Measurements from ENCODE around the gene NTRK1. TPM values are rescaled to one million over a fixed set of nuclear protein-coding genes. Genes with fewer than 3 reads are reported as not detected.

Gene NTRK1
- total and polyA plus RNA-seq, 2 of the 13 experiments (the other 11 are each of a cell fraction or from before 2014, with no cell fraction given), result not detected

Other genes starting within 250 kb of the NTRK1 start
- gene HAPLN2, start 241.4 kb upstream of the NTRK1 start, total RNA-seq (2016; rRNA removed; fragmentation: Illumina TruSeq; extraction: Trizol), result not detected in 2 replicates
- 0.09 TPM in 1 of 2 replicates, not detected in the other for gene HAPLN2, start 241.4 kb upstream of the NTRK1 start, polyA plus RNA-seq (2011; rRNA removed)
- gene BCAN, start 218.7 kb upstream of the NTRK1 start, total RNA-seq (2016; rRNA removed; fragmentation: Illumina TruSeq; extraction: Trizol), result not detected in 2 replicates
- not detected in 2 replicates for gene BCAN, start 218.7 kb upstream of the NTRK1 start, polyA plus RNA-seq (2011; rRNA removed)
- 12.7 and 16.6 TPM in 2 replicates for gene NES, start 183.5 kb upstream of the NTRK1 start, total RNA-seq (2016; rRNA removed; fragmentation: Illumina TruSeq; extraction: Trizol)
- gene NES, start 183.5 kb upstream of the NTRK1 start, polyA plus RNA-seq (2011; rRNA removed), result 1.7 and 2.5 TPM in 2 replicates
- gene CRABP2, start 155.3 kb upstream of the NTRK1 start, total RNA-seq (2016; rRNA removed; fragmentation: Illumina TruSeq; extraction: Trizol), result 0.21 and 0.60 TPM in 2 replicates
- gene CRABP2, start 155.3 kb upstream of the NTRK1 start, polyA plus RNA-seq (2011; rRNA removed), result 0.37 and 0.40 TPM in 2 replicates
- gene METTL25B, start 132.4 kb upstream of the NTRK1 start, total RNA-seq (2016; rRNA removed; fragmentation: Illumina TruSeq; extraction: Trizol), result 8.1 and 11.9 TPM in 2 replicates
- gene METTL25B, start 132.4 kb upstream of the NTRK1 start, polyA plus RNA-seq (2011; rRNA removed), result 24.0 and 26.3 TPM in 2 replicates
- gene ISG20L2, start 132.1 kb upstream of the NTRK1 start, total RNA-seq (2016; rRNA removed; fragmentation: Illumina TruSeq; extraction: Trizol), result 17.8 and 19.8 TPM in 2 replicates
- gene ISG20L2, start 132.1 kb upstream of the NTRK1 start, polyA plus RNA-seq (2011; rRNA removed), result 21.3 and 22.8 TPM in 2 replicates
- 42.9 and 45.7 TPM in 2 replicates for gene MRPL24, start 119.8 kb upstream of the NTRK1 start, total RNA-seq (2016; rRNA removed; fragmentation: Illumina TruSeq; extraction: Trizol)
- 37.7 and 38.1 TPM in 2 replicates for gene MRPL24, start 119.8 kb upstream of the NTRK1 start, polyA plus RNA-seq (2011; rRNA removed)
- 183 and 196 TPM in 2 replicates for gene HDGF, start 109.2 kb upstream of the NTRK1 start, total RNA-seq (2016; rRNA removed; fragmentation: Illumina TruSeq; extraction: Trizol)
- 128 and 156 TPM in 2 replicates for gene HDGF, start 109.2 kb upstream of the NTRK1 start, polyA plus RNA-seq (2011; rRNA removed)
- 24.2 and 26.8 TPM in 2 replicates for gene PRCC, start 93.3 kb upstream of the NTRK1 start, total RNA-seq (2016; rRNA removed; fragmentation: Illumina TruSeq; extraction: Trizol)
- 40.5 and 46.3 TPM in 2 replicates for gene PRCC, start 93.3 kb upstream of the NTRK1 start, polyA plus RNA-seq (2011; rRNA removed)
- 0.59 and 0.73 TPM in 2 replicates for gene SH2D2A, start 44.0 kb upstream of the NTRK1 start, total RNA-seq (2016; rRNA removed; fragmentation: Illumina TruSeq; extraction: Trizol)
- gene SH2D2A, start 44.0 kb upstream of the NTRK1 start, polyA plus RNA-seq (2011; rRNA removed), result 0.56 and 0.57 TPM in 2 replicates
- not detected in 2 replicates for gene INSRR, start 1.7 kb upstream of the NTRK1 start, total RNA-seq (2016; rRNA removed; fragmentation: Illumina TruSeq; extraction: Trizol)
- gene INSRR, start 1.7 kb upstream of the NTRK1 start, polyA plus RNA-seq (2011; rRNA removed), result not detected in 2 replicates
- 0.06 and 0.27 TPM in 2 replicates for gene PEAR1, start 32.9 kb downstream of the NTRK1 start, total RNA-seq (2016; rRNA removed; fragmentation: Illumina TruSeq; extraction: Trizol)
- gene PEAR1, start 32.9 kb downstream of the NTRK1 start, polyA plus RNA-seq (2011; rRNA removed), result 0.39 and 0.41 TPM in 2 replicates
- gene LRRC71, start 59.8 kb downstream of the NTRK1 start, total RNA-seq (2016; rRNA removed; fragmentation: Illumina TruSeq; extraction: Trizol), result not detected in 2 replicates
- gene LRRC71, start 59.8 kb downstream of the NTRK1 start, polyA plus RNA-seq (2011; rRNA removed), result not detected in 2 replicates
- gene ARHGEF11, start 184.9 kb downstream of the NTRK1 start, total RNA-seq (2016; rRNA removed; fragmentation: Illumina TruSeq; extraction: Trizol), result 16.0 and 21.2 TPM in 2 replicates
- gene ARHGEF11, start 184.9 kb downstream of the NTRK1 start, polyA plus RNA-seq (2011; rRNA removed), result 16.5 and 22.1 TPM in 2 replicates
- gene ETV3L, start 238.9 kb downstream of the NTRK1 start, total RNA-seq (2016; rRNA removed; fragmentation: Illumina TruSeq; extraction: Trizol), result not detected in 2 replicates
- not detected in 2 replicates for gene ETV3L, start 238.9 kb downstream of the NTRK1 start, polyA plus RNA-seq (2011; rRNA removed)

Measured in HepG2 (cell line).